Motor neuron (in vitro differentiated cells): Measurements from ENCODE around the gene ADD1. TPM values are rescaled to one million over a fixed set of nuclear protein-coding genes. Genes with fewer than 3 reads are reported as not detected.

Experiments used
- ATAC-seq, 8 experiments: fragments of 200-7000 bp; cut with Tn5 transposase; replicated peaks in 6 of 8; 2 replicates each; pipeline ENCODE4 v1.8.0; 2021; ENCODE audit warnings: mild to moderate bottlenecking in 8 of 8, moderate library complexity in 8 of 8
- H3K27ac ChIP-seq, 2 donors: fragments of 250-450 bp; sonication (Bioruptor Pico); 2 replicates each; pipeline ENCODE4 v1.9.0; 2021; ENCODE audit warnings: antibody characterized with exemption in 2 of 2, mild to moderate bottlenecking in 2 of 2, moderate library complexity in 1 of 2
- H3K4me1 ChIP-seq, 2 donors: fragments of 250-450 bp; sonication (Bioruptor Pico); replicated peaks in 1 of 2; 2 replicates each; pipeline ENCODE4 v1.6.1; 2021; ENCODE audit warnings: antibody characterized with exemption in 2 of 2, mild to moderate bottlenecking in 2 of 2, moderate library complexity in 1 of 2
- H3K4me3 ChIP-seq, 5 donors: fragments of 250-450 bp; sonication (Bioruptor Pico); 2 replicates each; pipeline ENCODE4 v1.9.0; 2021; ENCODE audit warnings: antibody characterized with exemption in 5 of 5, mild to moderate bottlenecking in 5 of 5, moderate library complexity in 4 of 5
- WGBS, 10 experiments: fragments of 450-650 bp; shearing (Covaris generic); methylation state at CpG; one replicate each; pipeline ENCODE4 v1.0.0; 2022; 5-methylcytosine and 5-hydroxymethylcytosine counted together
- in situ Hi-C, 9 experiments: fragments of 400-800 bp; cut with MboI; loops; one replicate each; pipeline ENCODE4 v1.15.0; 2021; ENCODE audit warnings: low sequenced_read_pairs in 9 of 9, low pct_unique_long_range_greater_than_20kb in 2 of 9; ENCODE audit not compliant: unreplicated experiment in 9 of 9
- total RNA-seq, 8 experiments: library from RNA; unstranded; fragments of 300-600 nt; gene quantifications; 2 replicates each; pipeline versions ENCODE4 v1.2.3 to v1.2.4, GENCODE V29; 2022

The ADD1 gene
- total RNA-seq, 8 experiments from 2014 or later = 104 to 214 (median 136) TPM

- Histone ChIP-seq H3K4me1 (peaks cover 0 to 9% of the 10 kb centered on the region in 2 donors), H3K4me3 (no peak overlapping the region), H3K27ac (no peak overlapping the region)
- peak in 1 of 8 experiments; percentile 28 for ATAC-seq
- WGBS, 10 experiments = 82 to 100% (median 98%) methylated on average over 1 to 6 of the region's 7 CpGs; no CpG with 5 or more reads in 4 of the 10 experiments
- in situ Hi-C loops = loop anchor here in 1 of 9 experiments (25.0 kb wide), 1 partner anchor 163 kb away; the partner anchor contains the start of gene TNIP2
These were observed 81.2 kb downstream of the ADD1 start for GRCh38 chr4:2924765-2925301.

- WGBS, 10 experiments = 40 to 100% (median 93%) methylated on average over 1 to 3 of the region's 5 CpGs; no CpG with 5 or more reads in 3 of the 10 experiments
- Histone ChIP-seq H3K4me3 (no peak overlapping the region), H3K27ac (no peak overlapping the region), H3K4me1 (peaks cover 0 to 9% of the 10 kb centered on the region in 2 donors)
- in situ Hi-C loops = loop anchor here in 1 of 9 experiments (25.0 kb wide), 1 partner anchor 163 kb away; the partner anchor contains the start of gene TNIP2
- ATAC-seq = no peak
These were observed 81.9 kb downstream of the ADD1 start for GRCh38 chr4:2925496-2925895.

GRCh38 chr4:2925931-2926860, 82.6 kb downstream of the ADD1 start:
- no peak for ATAC-seq
- Histone ChIP-seq H3K4me1 (peaks cover 0 to 9% of the 10 kb centered on the region in 2 donors), H3K4me3 (no peak overlapping the region), H3K27ac (no peak overlapping the region)
- 88 to 100% (median 90%) methylated on average over 2 to 18 of the region's 41 CpGs; no CpG with 5 or more reads in 6 of the 10 experiments for WGBS, 10 experiments
- in situ Hi-C loops = loop anchor here in 1 of 9 experiments (25.0 kb wide), 1 partner anchor 164 kb away; the partner anchor contains the start of gene TNIP2

- WGBS, 10 experiments = 91 to 100% (median 100%) methylated on average over 1 to 8 of the region's 18 CpGs; no CpG with 5 or more reads in 3 of the 10 experiments
- no peak overlapping the region for H3K27ac ChIP-seq
- no peak for ATAC-seq
These were observed 83.5 kb downstream of the ADD1 start for GRCh38 chr4:2927016-2927695.

GRCh38 chr4:2927696-2928075, 84.0 kb downstream of the ADD1 start:
- 90 to 100% (median 98%) methylated on average over 1 to 10 of the region's 12 CpGs; no CpG with 5 or more reads in 3 of the 10 experiments for WGBS, 10 experiments
- Histone ChIP-seq H3K4me1 (peaks cover 0 to 3% of the 10 kb centered on the region in 2 donors), H3K4me3 (no peak overlapping the region), H3K27ac (no peak overlapping the region)
- ATAC-seq = no peak
- in situ Hi-C loops = loop anchor here in 1 of 9 experiments (25.0 kb wide), 1 partner anchor 165 kb away; the partner anchor contains the start of gene TNIP2

More at GRCh38 chr4:2927016-2927695, 83.5 kb downstream of the ADD1 start:
- in situ Hi-C loops = loop anchor here in 1 of 9 experiments (25.0 kb wide), 1 partner anchor 165 kb away; the partner anchor contains the start of gene TNIP2
- H3K4me3 ChIP-seq = no peak overlapping the region
- peaks cover 0 to 9% of the 10 kb centered on the region in 2 donors for H3K4me1 ChIP-seq

- peak in 5 of 8 experiments; percentile 20 to 47 (median 23) for ATAC-seq
- H3K27ac ChIP-seq = no peak overlapping the region
- H3K4me1 ChIP-seq = peaks cover 6 to 7% of the 10 kb centered on the region in 2 donors
- 78 to 100% (median 91%) methylated on average over 1 to 8 of the region's 32 CpGs; no CpG with 5 or more reads in 1 of the 10 experiments for WGBS, 10 experiments
- in situ Hi-C loops = loop anchor here in 1 of 9 experiments (25.0 kb wide), 1 partner anchor 166 kb away; the partner anchor contains the start of gene TNIP2
- H3K4me3 ChIP-seq = no peak overlapping the region
These were observed 84.9 kb downstream of the ADD1 start for GRCh38 chr4:2928242-2929176.

GRCh38 chr4:2929469-2929868, 85.8 kb downstream of the ADD1 start:
- Histone ChIP-seq H3K4me1 (peaks cover 8% of the 10 kb centered on the region in 2 donors), H3K27ac (no peak overlapping the region), H3K4me3 (no peak overlapping the region)
- ATAC-seq = no peak
- WGBS, 10 experiments = 77 to 94% (median 82%) methylated on average over 1 to 12 of the region's 16 CpGs; no CpG with 5 or more reads in 3 of the 10 experiments
- in situ Hi-C loops = loop anchor here in 1 of 9 experiments (25.0 kb wide), 1 partner anchor 167 kb away; the partner anchor contains the start of gene TNIP2

GRCh38 chr4:2930135-2930757, 86.6 kb downstream of the ADD1 start:
- no peak overlapping the region for H3K27ac ChIP-seq
- no peak for ATAC-seq
- H3K4me1 ChIP-seq = peaks cover 8% of the 10 kb centered on the region in 2 donors
- in situ Hi-C loops = loop anchor here in 1 of 9 experiments (25.0 kb wide), 1 partner anchor 168 kb away; the partner anchor contains the start of gene TNIP2
- WGBS, 10 experiments = 67 to 100% (median 86%) methylated on average over 1 to 4 of the region's 12 CpGs; no CpG with 5 or more reads in 6 of the 10 experiments
- no peak overlapping the region for H3K4me3 ChIP-seq

GRCh38 chr4:2930758-2931511, 87.3 kb downstream of the ADD1 start:
- WGBS, 10 experiments = 75 to 100% (median 86%) methylated on average over 1 to 5 of the region's 34 CpGs; no CpG with 5 or more reads in 6 of the 10 experiments
- H3K4me3 ChIP-seq = no peak overlapping the region

GRCh38 chr4:2931512-2932301, 88.1 kb downstream of the ADD1 start:
- 60 to 98% (median 85%) methylated on average over 2 to 8 of the region's 38 CpGs; no CpG with 5 or more reads in 5 of the 10 experiments for WGBS, 10 experiments
- Histone ChIP-seq H3K27ac (no peak overlapping the region), H3K4me3 (no peak overlapping the region), H3K4me1 (peaks cover 14 to 16% of the 10 kb centered on the region in 2 donors)
- in situ Hi-C loops = loop anchor here in 1 of 9 experiments (25.0 kb wide), 1 partner anchor 169 kb away; the partner anchor contains the start of gene TNIP2
- no peak for ATAC-seq

More at GRCh38 chr4:2930758-2931511, 87.3 kb downstream of the ADD1 start:
- in situ Hi-C loops = loop anchor here in 1 of 9 experiments (25.0 kb wide), 1 partner anchor 169 kb away; the partner anchor contains the start of gene TNIP2
- peaks cover 13 to 14% of the 10 kb centered on the region in 2 donors for H3K4me1 ChIP-seq
- H3K27ac ChIP-seq = no peak overlapping the region
- ATAC-seq = no peak
